Measurements from ENCODE around the gene DEF6. TPM values are rescaled to one million over a fixed set of nuclear protein-coding genes. Genes with fewer than 3 reads are reported as not detected.

The DEF6 gene
- total and polyA plus RNA-seq, 2 experiments from 2014 or later, result 5.1 to 7.2 TPM

- no peak for TF ChIP-seq CTCF (conservative IDR thresholded peaks at IDR 0.05; ENCODE audit: low read depth in 2 of 2)
- TF ChIP-seq REST (IDR thresholded peaks at IDR 0.05; ENCODE audit: unreplicated experiment), result no peak
- no peak for TF ChIP-seq ZNF331 (CRISPR knock-in tag; IDR thresholded peaks at IDR 0.05; ENCODE audit: low read depth)
- no peak for TF ChIP-seq EZH2phosphoT487 (IDR thresholded peaks at IDR 0.05; ENCODE audit: unreplicated experiment)
- no peak for TF ChIP-seq EZH2 (IDR thresholded peaks at IDR 0.05; ENCODE audit: low read depth, unreplicated experiment)
- no peak for TF ChIP-seq STAT1 (IDR thresholded peaks at IDR 0.05; ENCODE audit: unreplicated experiment)
- no peak for TF ChIP-seq JUNB (IDR thresholded peaks at IDR 0.05; ENCODE audit: unreplicated experiment)
- no peak for TF ChIP-seq POLR2AphosphoS5 (IDR thresholded peaks at IDR 0.05; ENCODE audit: low read depth)
Observed at GRCh38 chr6:35357677-35358076, 60.1 kb downstream of the DEF6 start (continued).

- no peak overlapping the region for H3K27ac ChIP-seq (ENCODE audit: low read depth)
- no peak overlapping the region for H3K4me3 Mint-ChIP-seq
- H3F3A ChIP-seq (replicated peaks; ENCODE audit: low read depth), result no peaks in the 10 kb centered on the region
- H3K36me3 Mint-ChIP-seq (ENCODE audit: low read depth), result peaks cover 24% of the 10 kb centered on the region
- no peak for DNase-seq (ENCODE audit: low spot score)
- H3K27ac Mint-ChIP-seq, result no peak overlapping the region
- no peaks in the 10 kb centered on the region; the same call in 1 of the 2 replicates for H4K20me1 ChIP-seq (replicated peaks; ENCODE audit: insufficient read depth)
- H3K9me3 Mint-ChIP-seq, result no peaks in the 10 kb centered on the region
- no peak overlapping the region for H3K4me3 ChIP-seq
- no peak for ATAC-seq
- H3K4me1 ChIP-seq (ENCODE audit: insufficient read depth), result peaks cover 22% of the 10 kb centered on the region
- H3K27me3 ChIP-seq (ENCODE audit: insufficient read depth), result no peaks in the 10 kb centered on the region
- H3K27me3 Mint-ChIP-seq (ENCODE audit: insufficient read depth, low read depth, poor library complexity), result peaks cover 2% of the 10 kb centered on the region
- H2AFZ ChIP-seq, result no peak overlapping the region
- H3K79me2 ChIP-seq (replicated peaks; ENCODE audit: insufficient read depth), result 0 out of 2 replicates have a peak, but pooled peaks cover 3% of the 10 kb centered on the region
- H3K4me1 Mint-ChIP-seq, result peaks cover 34% of the 10 kb centered on the region
- H3K4me2 ChIP-seq, result no peak overlapping the region
- H3K36me3 ChIP-seq (ENCODE audit: insufficient read depth), result 0 out of 2 replicates have a peak, but pooled peaks cover 3% of the 10 kb centered on the region
- no peaks in the 10 kb centered on the region for H3K9me2 ChIP-seq (ENCODE audit: insufficient read depth)
- no peak for TF ChIP-seq EZH2 (IDR thresholded peaks at IDR 0.05; ENCODE audit: low read depth, unreplicated experiment)
- TF ChIP-seq POLR2AphosphoS5 (IDR thresholded peaks at IDR 0.05; ENCODE audit: low read depth), result no peak
- no peak for TF ChIP-seq JUNB (IDR thresholded peaks at IDR 0.05; ENCODE audit: unreplicated experiment)
- no peak for TF ChIP-seq ZNF114 (CRISPR knock-in tag; IDR thresholded peaks at IDR 0.05)
- no peak for TF ChIP-seq NANOG (IDR thresholded peaks at IDR 0.05; ENCODE audit: borderline replicate concordance)
- TF ChIP-seq EZH2phosphoT487 (IDR thresholded peaks at IDR 0.05; ENCODE audit: unreplicated experiment), result no peak
- TF ChIP-seq ZNF331 (CRISPR knock-in tag; IDR thresholded peaks at IDR 0.05; ENCODE audit: low read depth), result no peak
- TF ChIP-seq ZNF462 (CRISPR knock-in tag; IDR thresholded peaks at IDR 0.05), result no peak
- no peak for TF ChIP-seq ETS1 (IDR thresholded peaks at IDR 0.05)
Observed at GRCh38 chr6:35358086-35358485, 60.5 kb downstream of the DEF6 start.

All from GM23338 (cell line).